ENCODE results near the gene CPLX1.
"Not testable (repeated sequence)": the region's sequence is repeated elsewhere in the genome, so short reads cannot be mapped to it uniquely, and the experiment has no call there.

CPLX1 gene

DNA sequence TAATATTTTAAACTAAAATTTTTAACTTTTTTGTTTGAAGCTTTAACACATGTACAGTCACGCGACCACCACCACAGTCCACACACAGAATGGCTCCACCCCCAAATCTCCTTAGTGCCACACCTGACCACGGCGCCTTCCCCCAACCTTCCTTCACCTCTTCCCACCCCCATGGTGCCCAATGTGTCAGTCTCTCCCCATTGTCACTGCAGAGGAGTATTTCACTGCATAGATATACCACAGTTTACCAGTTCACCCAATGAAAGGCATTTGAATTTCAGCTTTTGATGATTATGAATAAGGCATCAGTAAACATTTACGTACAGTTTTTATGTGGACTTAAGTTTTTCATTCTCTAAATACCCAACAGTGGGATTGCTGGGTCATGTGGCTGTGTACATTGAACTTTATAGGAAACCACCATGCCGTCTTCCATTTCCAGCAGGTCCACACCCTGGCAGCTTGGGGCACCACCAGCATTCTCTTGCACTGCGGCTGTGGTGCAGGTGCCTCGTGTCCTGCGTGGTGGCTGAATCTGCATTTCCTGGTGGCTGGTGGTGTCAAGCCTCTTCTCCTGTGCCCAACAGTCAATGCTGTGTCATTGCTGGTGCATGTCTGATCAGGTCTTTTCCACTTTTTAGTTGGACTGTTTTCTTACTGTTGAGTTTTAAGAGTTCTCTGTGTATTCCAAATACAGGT is 49.0 kb downstream of the CPLX1 start:
- no peak for DNase-seq (ENCODE audit: low spot score)

GRCh38 chr4:775485-775884 is 50.4 kb downstream of the CPLX1 start:
- not testable (repeated sequence) for DNase-seq (ENCODE audit: low spot score)

DNA sequence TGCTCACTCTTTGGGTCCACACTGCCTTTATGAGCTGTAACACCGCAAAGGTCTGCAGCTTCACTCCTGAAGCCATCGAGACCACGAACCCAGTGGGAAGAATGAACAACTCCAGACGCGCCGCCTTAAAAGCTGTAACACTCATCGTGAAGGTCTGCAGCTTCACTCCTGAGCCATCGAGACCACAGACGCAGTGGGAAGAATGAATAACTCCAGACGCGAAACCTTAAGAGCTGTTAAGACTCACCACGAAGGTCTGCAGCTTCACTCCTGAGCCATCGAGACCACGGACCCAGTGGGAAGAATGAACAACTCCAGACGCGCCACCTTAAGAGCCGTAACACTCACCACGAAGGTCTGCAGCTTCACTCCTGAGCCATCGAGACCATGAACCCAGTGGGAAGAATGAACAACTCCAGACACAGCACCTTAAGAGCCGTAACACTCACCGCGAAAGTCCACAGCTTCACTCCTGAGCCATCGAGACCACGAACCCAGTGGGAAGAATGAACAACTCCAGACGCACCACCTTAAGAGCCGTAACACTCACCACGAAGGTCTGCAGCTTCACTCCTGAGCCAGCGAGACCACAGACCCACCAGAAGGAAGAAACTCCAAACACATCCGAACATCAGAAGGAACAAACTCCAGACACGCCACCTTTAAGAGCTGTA is 51.4 kb downstream of the CPLX1 start:
- DNase-seq (ENCODE audit: low spot score): not testable (repeated sequence)

GRCh38 chr4:773214-773613 is 52.7 kb downstream of the CPLX1 start:
- no peak for DNase-seq (ENCODE audit: low spot score)

GRCh38 chr4:772776-773175 is 53.2 kb downstream of the CPLX1 start:
- DNase-seq (ENCODE audit: low spot score): no peak

- no peak for DNase-seq (ENCODE audit: low spot score)
Measured at GRCh38 chr4:772118-772517, 53.8 kb downstream of the CPLX1 start.

DNA sequence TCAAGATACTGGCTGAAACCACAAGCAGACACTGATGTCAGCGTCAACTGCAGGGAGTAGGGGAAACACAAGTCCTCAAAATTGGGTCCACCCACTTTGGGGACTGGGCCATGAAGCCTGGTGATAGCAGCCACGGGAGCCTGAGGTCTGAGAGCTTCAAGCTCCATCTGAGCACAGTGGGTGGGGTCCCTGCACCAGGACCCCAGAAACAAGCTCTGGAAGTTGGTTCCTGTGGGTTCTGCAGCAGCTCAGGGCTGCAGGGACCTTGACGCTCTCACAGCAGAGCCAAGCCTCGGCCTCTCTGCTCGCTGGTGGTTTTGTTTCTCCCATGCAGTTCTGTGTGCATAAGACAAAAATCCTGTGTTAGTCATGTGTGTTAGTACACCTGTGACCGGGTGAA is 54.5 kb downstream of the CPLX1 start:
- no peak for DNase-seq (ENCODE audit: low spot score)

DNA sequence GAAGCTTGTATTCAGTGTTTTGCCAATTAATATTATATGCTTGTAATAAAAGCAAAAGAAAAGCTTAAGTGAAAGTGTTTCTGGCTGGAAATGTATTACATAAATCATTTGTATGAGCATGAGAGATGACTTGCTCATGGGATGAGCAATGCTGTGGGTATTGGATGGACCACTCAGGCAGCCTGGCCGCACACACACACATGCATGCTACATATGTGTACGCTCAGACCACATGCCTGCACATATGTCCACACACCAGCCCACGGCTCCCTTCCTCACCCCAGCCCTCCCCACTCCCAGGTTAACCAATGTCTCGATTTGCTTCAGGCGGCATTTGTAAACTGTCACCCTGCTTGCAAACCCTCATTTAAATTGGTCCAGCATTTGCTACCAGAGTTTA is 55.9 kb downstream of the CPLX1 start:
- DNase-seq (ENCODE audit: low spot score): no peak

GRCh38 chr4:769511-769910 is 56.4 kb downstream of the CPLX1 start:
- no peak for DNase-seq (ENCODE audit: low spot score)

DNA sequence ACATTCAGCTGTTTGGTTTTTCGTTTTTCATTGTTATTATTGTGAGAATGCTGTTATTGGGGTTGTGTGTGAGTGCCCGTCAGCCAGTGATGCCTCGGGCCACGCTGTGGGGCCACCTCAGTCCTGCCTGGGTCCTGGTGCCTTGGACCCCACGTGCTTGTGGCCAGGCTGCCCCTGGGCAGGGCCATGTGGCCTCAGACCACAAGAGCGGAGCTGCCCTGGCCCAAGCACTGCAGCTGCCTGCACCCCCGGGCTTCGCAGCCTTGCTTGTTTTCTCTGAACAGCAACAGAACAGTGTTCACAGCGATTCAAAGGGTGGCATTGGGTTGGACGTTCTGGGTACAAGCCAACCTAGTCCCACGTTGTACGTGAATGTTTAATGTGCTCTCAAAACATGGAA is 56.9 kb downstream of the CPLX1 start:
- DNase-seq (ENCODE audit: low spot score): no peak

GRCh38 chr4:768076-768475 is 57.9 kb downstream of the CPLX1 start:
- DNase-seq (ENCODE audit: low spot score): no peak

DNA sequence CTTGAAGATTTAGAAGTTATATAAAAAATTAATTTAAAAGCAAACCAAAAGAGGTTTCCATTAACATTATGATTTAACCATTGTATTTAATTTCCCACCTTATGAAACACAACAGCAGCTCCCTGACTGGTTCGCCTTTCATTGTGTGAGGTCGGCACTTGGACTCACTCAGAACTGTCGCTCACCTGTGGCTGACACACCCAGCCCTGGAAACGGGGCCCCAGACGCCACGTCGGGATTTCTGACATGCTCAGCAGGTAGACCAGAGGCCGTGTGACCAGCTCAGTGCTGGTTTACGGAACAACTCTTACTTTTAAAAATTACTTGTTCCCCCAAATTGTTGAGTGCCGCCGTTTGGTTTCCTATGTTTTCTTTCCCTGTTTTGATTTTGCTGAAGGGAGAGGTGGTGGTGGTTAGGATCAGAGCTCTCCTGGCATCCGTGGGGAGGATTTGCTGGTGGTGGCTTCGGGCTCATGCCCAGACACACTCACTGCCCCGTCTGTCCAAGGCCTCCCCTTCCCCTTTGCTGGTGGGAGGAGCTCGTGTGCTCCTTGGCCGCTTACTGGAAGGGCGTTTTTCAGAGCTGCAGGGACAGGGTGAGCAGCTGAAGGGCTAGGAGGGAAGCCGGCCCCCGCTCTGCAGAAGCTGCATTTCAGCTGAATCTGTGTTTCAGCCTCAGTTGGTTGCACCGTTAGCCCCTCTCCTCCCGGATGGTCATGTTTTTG is 59.2 kb downstream of the CPLX1 start:
- DNase-seq (ENCODE audit: low spot score): no peak

DNA sequence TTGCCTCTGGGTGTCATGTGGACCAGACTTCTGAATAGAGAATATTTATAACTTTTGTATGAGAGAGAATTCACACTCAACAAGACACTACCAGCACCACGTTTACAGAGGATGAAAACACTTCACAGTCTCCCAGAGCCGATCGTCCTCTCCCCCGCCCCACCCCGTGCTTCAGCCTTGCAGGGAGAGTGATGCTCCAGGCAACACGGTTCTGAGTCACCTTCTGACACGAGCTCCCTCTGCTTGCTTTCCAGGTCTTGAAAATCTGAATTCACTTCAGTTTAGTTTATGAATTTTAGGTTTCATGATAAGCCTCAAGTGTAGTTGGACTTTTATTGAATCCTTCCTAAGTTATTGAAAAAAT is 59.8 kb downstream of the CPLX1 start:
- no peak for DNase-seq (ENCODE audit: low spot score)

GRCh38 chr4:764405-765169 is 61.3 kb downstream of the CPLX1 start:
- no peak for DNase-seq (ENCODE audit: low spot score)

DNA sequence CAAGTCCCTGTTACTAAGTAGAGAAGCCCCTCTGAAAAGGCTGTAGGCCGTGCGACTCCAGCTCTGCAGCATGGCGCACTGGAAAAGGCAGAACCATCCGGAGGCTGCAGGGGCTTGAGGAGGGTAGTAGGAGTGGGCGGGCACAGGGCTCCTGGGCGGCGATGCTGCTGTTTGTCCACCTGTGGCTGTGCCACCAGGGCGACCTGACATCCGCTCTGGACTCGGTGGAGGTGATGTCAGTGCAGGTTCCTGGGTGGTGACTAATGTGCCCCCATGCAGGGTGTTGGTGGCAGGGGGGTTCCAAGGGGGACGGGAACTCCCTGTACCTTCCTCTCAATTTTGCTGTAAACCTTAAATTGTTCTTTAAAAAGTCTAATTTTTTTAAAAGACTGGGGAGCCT is 62.0 kb downstream of the CPLX1 start:
- no peak for DNase-seq (ENCODE audit: low spot score)

DNA sequence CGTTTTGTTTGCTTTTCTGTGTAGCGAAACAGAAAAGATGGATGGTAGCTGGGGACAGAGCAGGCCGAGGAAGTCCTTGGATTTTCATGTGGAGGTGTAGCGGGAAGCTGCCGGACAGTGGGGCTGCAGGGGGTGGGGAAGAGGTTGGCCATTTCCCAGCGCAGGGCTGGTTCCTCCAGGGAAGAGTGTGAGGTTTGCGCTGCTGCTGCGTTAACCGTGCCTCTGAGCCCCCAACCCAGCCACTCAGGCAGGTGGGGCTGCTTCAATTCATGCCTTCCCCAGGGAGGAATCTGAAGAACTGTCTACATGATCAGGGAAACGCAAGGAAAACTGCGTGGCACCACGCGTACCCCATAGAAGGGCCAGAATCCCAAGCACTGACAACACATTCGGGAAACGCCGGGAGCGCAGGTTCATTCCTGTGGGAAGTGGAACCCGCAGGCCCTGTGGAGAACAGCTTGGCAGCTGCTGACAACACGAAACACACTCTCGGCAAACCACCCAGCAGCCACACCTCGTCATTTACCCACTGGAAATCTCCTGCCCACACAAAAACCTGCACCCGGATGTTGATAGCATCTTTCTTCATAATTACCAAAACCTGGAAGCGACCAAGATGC is 62.6 kb downstream of the CPLX1 start:
- DNase-seq (ENCODE audit: low spot score): no peak

GRCh38 chr4:762211-763190 is 63.4 kb downstream of the CPLX1 start:
- DNase-seq (ENCODE audit: low spot score): no peak

- DNase-seq (ENCODE audit: low spot score): no peak
Measured at GRCh38 chr4:761739-762138, 64.2 kb downstream of the CPLX1 start.

- no peak for DNase-seq (ENCODE audit: low spot score)
Measured at GRCh38 chr4:761086-761485, 64.8 kb downstream of the CPLX1 start.

- DNase-seq (ENCODE audit: low spot score): no peak
Measured at GRCh38 chr4:760616-761015, 65.3 kb downstream of the CPLX1 start.

GRCh38 chr4:759810-760209 is 66.1 kb downstream of the CPLX1 start:
- not testable (repeated sequence) for DNase-seq (ENCODE audit: low spot score)

Data from ecto neural progenitor cell (in vitro differentiated cells).